ELF-1 (cell line): ENCODE results near the gene YTHDF1.
A peak's percentile ranks its signal among the peaks of the same experiment; 100 is the strongest.

ENCODE experiments used
- DNase-seq: peaks from one replicate; pipeline ENCODE4 v3.0.0-alpha.2; 2016; ENCODE audit warnings: low read depth, low spot score

Gene YTHDF1

DNA sequence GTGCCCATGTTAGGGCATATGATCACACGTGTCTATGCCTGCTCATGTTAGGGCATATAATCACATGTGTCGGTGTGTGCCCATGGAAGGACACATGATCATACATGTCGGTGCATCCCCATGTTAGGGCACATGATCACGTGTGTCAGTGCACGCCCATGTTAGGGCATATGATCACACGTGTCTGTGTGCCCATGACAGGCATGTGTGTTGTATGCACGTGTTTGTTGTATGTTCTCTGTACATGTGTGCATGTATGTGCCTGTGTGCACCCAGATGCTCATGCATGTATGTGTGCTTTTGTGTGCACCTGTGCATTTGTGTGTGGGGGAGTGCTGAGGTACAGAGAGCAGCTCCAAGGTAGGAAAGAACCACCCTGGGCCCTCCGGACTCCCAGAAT, 29.8 kb downstream of the YTHDF1 start:
- DNase-seq: no peak

DNA sequence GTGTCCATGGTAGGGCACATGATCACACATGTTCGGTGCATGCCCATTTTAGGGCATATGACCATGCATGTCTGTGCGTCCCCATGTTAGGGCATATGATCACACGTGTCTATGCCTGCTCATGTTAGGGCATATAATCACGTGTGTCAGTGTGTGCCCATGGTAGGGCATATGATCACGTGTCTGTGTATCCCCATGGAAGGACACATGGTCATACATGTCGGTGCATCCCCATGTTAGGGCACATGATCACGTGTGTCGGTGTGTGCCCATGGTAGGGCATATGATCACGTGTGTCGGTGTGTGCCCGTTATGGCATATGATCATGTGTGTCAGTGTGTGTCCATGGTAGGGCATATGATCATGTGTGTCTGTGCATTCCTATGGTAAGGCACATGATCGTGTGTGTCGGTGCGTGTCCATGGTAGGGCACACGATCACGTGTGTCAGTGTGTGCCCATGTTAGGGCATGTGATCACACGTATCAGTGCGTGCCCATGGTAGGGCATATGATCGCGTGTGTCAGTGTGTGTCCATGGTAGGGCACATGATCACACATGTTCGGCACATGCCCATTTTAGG, 30.6 kb downstream of the YTHDF1 start:
- no peak for DNase-seq

DNA sequence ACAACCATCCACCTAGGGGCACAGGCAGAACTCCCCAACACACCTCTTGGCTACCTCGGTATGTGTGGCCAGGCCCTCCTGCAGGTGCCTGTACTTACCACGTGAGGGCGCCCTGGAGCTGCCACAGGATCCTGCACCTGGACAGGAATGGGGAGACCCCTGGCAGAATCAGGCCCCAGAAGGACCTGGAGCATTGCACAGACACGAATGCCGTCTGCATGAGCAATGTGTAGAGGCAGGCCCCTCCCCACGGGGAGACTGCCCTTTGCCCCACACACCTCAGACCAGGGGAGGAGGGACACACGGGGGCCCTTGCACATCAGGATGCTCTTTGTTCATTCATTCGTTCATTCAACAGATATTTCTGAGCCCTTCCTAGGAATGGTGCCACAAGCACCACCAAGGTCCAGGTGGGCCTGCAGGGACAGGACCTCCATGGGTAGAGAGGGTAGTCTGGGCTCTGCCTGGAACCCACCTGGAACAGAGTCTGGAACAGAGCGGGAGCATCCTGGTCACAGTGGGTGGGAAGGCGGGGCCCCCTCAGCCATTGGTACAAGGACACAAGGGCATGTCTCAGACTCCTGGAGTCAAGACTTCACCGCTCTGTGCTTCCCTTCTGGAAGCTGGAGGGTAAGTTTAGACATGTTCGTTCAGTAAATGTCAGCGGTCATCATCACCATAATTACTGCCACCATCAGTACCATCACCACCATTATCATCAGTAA, 32.3 kb downstream of the YTHDF1 start:
- peak; percentile 75 for DNase-seq

DNA sequence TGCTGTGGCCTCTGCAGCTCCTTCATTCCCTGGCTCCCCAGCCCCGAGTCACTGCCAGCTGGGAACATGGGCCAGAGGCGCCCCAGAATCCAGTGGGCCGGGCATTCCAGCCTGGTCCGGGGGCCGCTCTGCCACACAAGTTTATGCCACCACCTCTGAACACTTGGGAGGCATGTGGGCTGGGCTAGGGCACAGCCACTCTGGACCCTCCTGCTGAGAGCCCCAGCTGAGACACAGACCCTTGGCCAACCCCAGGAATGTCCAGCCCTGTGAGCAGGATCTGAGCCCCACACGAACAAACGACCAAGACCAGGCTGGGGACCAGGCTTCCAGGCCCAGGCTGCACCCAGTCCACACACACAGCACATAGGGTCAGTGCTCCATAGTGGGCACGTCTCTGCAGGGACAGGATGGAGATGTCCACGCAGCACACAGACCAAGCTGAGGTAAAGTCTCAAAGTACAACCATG, 33.0 kb downstream of the YTHDF1 start:
- no peak for DNase-seq

DNA sequence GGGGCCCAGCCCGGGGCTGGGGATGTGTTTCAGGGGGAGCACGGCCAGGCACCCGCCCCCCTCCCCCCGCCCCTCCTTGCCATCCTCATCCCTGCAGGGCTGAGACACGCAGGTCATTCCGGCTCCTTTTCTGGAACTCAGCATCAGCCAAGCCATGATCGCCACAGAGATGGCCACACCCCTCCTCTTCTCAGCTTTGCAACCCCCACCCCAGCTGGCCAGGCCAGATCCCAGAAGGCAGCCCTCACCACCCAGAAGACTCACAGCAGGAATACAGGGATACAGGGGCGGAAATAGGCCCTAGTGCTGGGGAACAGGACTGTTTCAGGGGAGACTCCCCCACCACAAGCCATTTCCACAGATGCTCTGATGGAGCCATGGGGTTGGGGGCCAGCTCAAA, 33.5 kb downstream of the YTHDF1 start:
- DNase-seq: no peak

DNA sequence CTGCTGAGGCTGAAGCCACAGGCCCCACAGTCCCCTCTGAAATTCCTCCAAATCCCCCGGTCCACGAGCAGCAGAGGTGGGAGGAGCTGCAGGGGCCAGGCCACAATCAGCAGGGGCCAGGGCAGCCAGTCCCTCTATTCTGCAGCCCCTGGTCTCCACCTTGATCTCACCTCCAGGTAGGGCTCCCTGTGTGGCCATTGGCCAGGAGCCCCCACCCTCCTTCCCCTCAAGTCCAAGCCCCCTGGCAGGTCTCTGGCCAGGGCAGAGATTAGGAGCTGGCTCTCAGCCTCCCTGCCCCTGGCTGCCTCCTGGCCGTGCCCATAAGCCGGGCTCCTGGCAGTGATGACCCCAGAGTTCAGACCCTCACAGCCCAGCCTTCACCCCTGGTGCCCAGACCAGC, 34.7 kb downstream of the YTHDF1 start:
- DNase-seq: no peak

DNA sequence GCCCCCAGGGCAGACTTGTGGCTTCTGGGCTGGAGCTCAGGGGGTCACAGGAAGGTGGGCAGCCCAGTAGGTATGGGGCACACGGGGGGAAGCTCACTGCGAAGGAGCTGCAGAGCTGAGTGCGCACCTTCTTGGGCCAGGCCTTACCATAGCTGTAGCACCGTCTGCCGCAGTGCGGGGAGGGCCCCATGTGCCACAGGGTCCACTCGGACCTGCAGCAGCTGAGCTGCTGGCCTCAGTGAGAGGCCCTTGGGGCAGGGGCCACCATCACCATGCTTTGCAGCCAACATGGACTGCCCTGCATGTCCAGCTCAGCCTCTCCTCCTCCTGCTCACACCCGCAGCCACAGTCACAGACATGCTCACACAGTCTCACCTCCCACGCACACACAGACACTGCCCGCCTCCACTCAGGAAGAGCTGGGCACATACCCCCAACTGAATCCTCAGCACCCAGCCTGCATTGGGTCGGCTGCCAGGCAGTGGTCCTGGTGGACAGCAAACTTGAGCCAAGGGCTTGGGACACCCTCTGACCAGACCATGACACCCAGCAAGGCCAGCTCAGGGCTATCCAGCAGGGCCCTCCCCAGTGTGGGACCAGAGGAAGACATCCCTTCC, 35.3 kb downstream of the YTHDF1 start:
- no peak for DNase-seq

DNA sequence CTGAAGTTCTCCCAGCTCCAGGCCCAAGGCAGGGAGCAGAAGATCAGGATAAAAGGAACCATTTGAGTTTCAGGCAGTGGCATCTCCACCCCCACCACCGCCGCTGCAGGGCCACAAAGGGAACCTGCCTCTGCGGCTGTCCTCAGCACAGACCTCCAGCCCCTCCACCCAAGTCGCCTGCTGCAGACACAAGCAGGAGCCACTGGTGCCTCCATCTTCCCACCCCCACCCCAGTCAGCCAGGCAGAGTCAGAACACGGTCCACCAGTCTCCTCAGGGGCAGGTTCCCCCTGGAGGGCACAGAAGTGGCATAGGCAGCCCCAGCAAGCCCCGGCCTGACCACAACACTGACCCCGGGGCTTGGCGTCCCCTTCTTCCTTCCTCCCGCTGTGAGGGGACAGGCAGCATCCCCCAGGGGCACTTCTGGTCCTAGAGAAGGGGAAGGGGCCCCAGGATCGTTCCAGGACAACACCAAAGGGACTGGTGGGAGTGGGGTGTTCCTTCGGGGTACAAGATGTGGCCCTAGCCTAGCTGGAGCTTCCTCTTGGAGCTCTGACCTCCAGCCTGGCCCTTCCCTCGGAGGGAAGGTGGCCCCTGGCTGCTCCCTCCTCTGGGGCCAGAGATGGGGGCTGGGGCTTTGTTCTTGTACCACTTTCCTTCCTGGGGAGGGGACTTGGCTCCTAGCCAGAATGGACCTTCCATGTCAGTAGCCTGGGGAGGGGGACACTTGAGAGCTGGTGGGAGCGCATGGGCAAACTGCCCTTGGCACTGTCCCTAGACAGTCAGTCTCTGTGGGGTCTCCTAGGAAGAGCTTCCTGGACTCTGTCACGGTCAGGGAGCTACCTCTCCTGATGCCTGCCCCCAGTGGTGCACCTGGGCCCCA, 36.0 kb downstream of the YTHDF1 start:
- DNase-seq: no peak

DNA sequence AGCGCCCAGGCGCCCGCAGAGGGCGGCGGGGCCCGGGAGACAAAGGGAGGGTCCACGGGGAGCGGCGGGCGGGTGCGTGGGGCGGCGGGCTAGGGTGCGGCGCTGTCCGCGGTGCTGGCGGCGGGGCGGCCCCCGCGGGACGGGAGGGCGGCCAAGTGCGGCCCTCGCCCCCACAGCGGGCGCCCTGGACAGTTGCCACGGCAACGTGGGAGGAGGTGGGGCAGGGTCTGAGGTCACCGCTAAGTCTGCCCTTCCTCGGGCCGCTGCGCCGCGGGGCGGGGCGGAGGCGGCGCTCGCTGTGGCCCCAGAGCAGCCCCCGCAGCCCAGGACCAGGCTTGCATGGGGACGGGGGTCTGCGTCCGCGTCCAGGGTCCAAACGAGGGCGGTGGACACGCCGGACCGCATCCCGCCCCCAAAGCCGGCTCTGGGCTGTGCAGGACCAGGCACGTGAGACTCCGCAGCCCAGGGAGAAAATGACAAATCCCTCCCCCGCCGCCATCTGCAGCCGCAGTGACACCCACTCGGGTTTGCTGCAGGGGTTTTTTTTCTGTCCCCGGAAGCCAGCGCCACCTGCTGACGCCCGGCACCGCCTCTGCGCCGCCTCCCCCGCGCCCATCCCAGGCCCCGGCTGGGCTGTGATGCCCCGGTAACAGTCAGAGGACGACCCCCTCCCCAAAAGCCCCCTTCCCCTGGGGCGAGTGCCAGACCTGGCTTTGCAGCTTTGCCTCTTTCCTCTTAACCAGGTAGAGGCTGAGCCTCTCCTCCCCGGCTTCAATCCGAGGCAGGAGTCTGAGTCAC, 36.8 kb downstream of the YTHDF1 start:
- DNase-seq: peak; percentile 71

DNA sequence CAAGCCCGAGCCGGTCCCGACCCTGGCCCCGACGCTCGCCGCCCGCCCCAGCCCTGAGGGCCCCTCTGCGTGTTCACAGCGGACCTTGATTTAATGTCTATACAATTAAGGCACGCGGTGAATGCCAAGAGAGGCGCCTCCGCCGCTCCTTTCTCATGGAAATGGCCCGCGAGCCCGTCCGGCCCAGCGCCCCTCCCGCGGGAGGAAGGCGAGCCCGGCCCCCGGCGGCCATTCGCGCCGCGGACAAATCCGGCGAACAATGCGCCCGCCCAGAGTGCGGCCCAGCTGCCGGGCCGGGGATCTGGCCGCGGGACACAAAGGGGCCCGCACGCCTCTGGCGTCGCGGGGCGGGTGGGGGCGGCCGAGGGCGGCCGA, 37.5 kb downstream of the YTHDF1 start:
- DNase-seq: peak; percentile 70

DNA sequence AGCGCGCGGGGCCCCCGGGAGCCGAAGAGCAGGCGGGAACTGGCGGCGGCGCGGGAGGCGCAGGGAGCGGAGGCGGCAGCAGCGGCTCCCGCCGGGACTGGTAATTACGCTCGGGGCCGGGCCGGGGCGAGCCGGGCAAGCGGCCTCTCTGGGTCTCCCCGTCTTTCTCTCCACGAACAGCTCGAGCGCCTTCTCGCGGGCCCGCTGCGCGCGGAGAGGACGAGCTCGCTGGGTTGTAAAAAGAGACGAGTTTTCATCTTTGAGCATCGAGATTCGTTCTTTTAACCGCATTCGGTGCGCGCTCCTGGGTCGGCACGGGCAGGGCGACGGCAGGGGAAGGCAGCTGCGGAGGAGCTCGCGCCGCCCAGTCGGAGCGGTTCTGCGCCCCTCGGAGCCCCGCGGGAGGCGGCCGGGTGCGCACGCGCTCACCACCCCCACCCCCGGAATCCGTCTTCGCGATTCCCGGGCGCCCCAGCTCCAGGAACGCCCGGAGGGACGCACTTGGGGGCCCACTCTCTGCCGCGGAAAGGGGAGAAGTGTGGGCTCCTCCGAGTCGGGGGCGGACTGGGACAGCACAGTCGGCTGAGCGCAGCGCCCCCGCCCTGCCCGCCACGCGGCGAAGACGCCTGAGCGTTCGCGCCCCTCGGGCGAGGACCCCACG, 38.0 kb downstream of the YTHDF1 start:
- DNase-seq: no peak

DNA sequence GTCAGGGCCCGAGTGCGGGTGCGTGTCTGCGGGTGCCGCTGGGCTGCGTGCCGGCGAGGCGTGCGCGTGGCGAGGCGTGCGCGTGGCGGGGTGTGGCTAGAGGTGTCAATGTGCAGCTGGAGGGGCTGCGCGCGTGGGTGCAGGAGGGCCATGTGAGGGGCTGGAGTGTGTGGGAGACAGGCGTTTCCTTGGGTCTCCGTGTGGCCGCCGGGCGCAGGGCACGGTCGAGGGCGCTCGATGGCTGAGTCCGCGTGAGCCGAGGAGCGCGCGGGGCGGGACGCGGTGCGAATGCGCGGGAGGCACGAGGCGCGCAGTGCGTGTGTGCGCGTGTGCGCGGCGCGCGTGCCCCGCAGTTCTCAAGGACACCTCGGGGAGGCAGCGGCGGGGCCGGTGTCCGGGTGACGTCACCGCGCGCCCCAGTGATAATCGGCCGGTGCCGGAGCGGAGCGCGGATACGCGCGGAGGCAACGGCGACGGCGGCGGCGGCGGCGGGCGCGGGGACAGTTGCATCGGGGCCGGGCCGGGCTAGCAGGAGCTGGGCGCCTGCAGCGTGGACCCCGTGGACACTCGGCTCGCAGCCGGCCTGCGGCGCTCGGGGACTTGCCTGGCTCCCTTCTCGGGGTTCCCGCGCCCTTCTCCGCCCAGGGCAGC, 38.7 kb downstream of the YTHDF1 start:
- no peak for DNase-seq

DNA sequence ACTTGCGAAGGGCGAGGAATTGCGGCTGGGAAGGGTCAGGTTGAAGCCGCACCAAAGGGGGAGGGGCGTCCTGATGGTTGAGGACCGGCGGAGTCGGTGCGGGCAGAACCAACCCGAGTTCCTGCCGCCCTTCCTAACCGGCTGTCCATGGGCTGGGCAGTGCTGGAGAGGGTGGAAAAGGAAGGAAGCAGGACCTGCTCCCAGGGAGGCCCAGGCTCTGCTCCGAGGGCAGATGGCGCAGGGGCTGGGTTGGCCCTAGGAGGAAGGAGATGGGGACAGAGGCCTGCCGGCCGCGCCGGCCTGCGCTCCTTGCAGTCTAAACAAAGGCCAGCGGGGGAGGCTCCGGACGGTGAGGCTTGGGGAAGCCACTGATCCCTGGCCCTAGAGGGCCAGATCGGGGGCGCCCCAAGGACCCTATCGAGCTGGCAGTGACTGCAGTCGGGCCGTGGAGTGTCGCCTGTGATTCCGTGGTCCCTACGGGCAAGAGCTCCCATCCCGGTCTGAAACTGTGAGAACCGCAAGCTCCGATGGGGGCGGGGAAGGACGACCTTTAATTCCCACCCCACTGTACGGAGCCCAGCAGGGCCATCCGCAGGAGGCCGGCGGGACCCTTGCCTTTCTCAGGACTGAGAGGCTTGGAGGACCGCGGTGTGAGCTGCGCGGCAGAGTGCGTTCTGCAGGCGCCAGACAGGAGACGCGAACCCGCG, 39.4 kb downstream of the YTHDF1 start:
- DNase-seq: peak; percentile 64

DNA sequence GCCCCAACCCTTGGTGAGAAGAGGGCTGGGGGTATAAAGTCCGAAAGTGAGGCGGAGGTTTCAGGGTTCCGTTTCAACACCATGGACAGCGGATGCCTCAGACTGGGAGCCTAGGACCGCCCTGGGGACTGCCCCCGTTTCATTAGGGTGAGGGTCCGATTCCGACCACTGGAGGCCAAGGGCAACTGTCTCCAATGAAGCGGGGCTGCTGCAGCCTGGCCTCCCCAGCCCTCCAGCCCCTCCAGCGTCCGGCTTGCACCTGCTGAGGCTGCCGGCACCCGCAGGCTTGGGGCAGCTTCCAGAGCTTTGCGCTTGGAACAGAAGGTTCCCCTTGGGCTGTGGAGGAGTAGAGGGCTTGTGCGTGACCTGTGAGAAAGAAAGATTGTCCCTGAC, 39.9 kb downstream of the YTHDF1 start:
- no peak for DNase-seq

DNA sequence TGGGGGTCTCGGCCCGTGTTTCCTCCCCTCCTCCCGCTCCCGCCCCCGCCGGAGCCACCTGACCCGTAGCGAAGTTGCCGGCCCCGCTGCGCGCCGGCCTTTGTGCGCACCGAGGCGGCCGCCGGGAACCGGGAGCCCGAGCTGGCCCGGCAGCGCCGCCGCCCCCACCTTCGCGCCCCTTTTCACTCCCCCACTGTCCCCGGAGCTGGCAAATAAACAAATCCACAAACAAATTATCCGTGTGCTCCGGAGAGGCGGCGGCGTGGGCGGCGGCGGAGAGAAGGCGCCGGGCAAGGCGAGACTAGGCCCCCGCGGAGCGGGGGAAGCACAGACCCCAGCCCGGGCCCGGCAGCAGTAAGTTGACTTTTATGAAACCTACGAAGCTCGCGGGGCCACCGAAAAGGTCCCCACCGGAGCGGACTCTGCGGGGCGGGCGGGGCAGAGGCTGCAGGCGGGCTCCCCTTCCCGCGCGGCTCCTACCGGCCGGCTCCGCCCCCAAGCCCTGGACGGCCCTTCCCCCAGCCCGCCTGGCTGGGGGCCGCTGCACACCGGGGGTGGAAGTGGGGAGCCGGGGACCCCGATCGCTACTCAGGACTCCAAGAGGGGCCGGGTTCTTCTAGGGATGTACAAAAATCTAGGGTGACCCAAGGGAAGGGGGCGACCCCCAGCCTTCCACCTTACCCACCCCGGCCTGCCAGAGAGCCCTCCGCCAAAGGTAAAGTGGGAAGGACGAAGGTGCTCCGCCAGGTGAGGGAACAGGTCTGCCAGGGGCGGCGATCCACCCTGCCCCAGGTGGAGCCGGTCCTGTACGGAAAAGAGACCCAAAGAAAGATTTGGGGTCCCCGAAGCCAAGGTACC, 40.7 kb downstream of the YTHDF1 start:
- DNase-seq: no peak

DNA sequence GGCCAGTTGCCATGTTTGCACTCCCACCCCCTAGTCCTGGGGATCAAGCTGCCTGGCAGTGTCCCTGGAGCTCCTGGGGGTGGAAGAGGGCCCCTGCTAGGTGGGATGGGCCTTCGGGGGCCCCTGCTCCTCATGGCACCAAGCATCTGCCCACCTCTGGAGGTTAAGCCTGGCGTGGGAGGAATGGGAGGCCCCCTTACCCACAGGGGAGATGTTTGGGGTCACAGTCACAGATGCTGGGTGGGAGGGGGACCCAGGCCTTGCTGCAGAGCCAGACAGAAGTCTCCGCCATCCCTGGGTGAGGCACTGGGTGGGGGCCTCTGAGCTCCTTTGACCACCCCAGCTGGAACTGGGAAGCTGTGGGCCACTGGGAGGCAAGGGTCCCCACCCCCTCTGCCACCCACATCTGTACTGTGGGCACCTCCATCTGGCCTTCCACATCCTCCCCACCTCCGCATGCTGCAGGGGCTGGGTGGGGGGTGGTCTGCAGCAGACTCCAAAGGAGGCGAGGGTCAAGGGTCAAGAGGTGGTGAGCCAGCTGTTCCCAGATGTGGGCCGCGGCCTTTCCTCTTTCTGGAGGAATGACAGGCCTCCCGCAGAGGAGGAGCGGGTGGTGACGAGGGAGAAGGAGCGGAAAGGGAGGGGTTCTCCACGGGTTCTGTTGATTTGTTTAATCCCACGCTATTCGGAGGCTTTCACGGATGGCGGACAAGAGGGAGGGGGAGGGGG, 41.5 kb downstream of the YTHDF1 start:
- no peak for DNase-seq

DNA sequence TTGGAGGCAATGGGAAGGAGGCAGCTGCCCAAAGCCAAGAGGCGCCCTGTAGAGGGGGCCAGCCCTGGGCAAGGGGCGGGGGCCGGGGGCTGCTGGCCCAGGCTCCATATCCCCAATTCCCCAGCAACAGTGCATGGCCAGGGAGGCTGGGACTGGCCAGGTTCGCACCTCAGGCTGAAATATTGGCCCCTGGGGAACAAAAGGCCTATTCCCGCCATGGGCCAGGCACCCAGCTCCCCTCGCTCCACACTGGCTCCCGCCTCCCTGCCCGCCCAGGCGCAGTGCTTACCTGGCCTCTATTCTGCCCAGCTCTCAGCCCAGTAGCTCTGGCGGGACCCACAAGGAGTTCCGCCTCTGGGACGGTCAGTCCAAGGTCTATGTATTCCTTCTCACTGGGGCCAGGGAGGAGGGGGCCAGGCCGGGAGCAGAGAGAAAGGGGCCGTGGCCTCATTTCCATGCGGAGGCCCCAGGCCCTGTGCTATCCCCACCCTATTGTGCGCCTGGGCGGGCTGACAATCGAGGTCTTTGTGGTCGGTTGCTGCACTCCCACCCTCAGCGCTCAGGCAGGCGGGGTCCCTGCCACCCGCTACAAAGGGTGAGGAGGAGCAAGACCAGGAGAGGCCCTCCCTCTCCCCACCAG, 42.3 kb downstream of the YTHDF1 start:
- peak; percentile 60 for DNase-seq

DNA sequence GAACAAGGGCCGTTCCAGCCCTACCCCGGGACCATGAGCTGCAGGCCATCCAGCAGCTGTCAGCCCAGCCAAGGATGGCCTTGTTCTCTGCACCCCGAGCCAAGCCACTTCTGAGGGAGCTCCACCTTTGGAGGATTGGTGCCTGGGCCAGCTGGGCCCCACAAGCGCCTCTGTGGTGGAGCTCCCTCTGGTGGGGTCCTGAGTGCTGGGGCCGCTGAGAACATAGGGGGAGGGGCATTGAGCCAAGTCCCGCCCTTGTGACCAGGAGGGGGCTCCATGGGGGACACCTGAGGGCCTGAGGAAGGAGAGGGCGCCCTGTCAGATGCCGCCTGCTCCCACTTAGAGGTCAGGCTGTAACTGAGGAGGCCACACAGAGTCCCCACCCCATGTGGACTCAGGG, 43.2 kb downstream of the YTHDF1 start:
- DNase-seq: no peak
